Astrocyte of the cerebellum (primary cell): ENCODE measurements around the gene SCARF2.
"Not testable (repeated sequence)": the region's sequence is repeated elsewhere in the genome, so short reads cannot be mapped to it uniquely, and the experiment has no call there.

ENCODE experiments used
- DNase-seq: peaks from one replicate; pipeline ENCODE4 v3.0.0-alpha.2; 2011; ENCODE audit warnings: low read depth
- H3K4me3 ChIP-seq: 2 replicates; pipeline ENCODE4 v1.5.1; 2011; ENCODE audit warnings: mild to moderate bottlenecking, low read depth, low read length, moderate library complexity
- in situ Hi-C: cut with HindIII; loops from 2 replicates; pipeline ENCODE4 v1.10.0; 2017; ENCODE audit warnings: low sequenced_read_pairs
- TF ChIP-seq, protein P1 (sequence below): IDR thresholded peaks from 2 replicates; pipeline ENCODE4 v1.5.1; 2012; ENCODE audit warnings: low read length, low read depth, moderate library complexity, mild to moderate bottlenecking; ENCODE audit errors: missing control alignments

The SCARF2 gene

DNA sequence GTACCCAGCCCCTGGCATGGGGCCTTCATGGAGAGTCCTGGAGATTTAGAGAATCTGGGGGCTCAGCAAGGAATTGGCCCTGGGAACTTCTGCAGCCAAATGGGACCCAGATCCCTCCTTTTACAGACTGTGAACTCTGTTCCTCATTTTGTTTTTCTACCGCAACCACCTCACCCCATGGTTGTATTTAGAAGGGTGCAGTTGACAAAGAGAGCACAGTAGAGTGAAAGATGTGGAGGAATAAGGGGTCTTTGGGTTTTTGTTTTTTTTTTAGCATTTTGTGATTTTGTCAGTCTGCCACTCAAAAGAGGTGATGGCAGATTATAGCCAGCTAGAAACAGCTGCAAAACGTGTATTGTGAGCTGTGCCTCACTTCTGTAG lies 41.7 kb downstream of the SCARF2 start:
- TF ChIP-seq, protein P1, sequence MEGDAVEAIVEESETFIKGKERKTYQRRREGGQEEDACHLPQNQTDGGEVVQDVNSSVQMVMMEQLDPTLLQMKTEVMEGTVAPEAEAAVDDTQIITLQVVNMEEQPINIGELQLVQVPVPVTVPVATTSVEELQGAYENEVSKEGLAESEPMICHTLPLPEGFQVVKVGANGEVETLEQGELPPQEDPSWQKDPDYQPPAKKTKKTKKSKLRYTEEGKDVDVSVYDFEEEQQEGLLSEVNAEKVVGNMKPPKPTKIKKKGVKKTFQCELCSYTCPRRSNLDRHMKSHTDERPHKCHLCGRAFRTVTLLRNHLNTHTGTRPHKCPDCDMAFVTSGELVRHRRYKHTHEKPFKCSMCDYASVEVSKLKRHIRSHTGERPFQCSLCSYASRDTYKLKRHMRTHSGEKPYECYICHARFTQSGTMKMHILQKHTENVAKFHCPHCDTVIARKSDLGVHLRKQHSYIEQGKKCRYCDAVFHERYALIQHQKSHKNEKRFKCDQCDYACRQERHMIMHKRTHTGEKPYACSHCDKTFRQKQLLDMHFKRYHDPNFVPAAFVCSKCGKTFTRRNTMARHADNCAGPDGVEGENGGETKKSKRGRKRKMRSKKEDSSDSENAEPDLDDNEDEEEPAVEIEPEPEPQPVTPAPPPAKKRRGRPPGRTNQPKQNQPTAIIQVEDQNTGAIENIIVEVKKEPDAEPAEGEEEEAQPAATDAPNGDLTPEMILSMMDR: no peak
- H3K4me3 ChIP-seq: no peak overlapping the region
- in situ Hi-C loops: no loop called here
- no peak for DNase-seq

DNA sequence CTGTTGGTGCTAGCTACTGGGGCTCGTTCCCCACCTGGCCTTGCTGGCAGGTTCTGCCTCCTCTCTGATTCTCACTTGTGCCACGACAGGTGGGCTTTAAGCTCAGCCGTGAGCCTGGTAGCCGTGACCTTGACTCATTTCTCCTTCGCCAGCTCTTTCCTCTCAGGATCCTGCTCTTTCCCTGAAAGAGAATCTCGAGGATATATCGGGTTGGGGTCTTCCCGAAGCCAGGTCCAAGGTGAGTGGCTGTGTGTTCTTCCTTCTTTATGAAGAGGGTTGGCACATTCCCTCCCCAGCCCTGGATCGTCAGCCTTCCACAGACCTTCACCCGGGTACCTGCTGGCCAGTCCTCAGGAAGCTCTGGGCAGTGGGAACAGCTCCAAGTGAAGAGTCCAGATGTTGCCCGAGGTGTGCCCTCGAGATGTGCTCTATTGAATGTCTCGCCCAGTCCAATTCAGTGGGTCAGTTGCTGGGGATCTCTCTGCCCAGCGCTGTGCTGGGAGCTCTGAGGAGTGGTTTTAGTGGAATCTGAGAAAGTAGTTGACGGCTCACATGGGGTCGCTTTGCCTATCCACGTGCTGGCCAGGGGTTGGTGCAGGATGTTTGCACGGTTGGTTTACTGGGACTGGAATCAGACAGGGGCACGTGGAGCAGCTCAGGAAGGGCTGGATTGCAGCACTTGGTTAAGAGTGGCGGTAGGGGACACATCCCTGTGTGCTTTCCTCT lies 42.3 kb downstream of the SCARF2 start:
- DNase-seq: no peak
- in situ Hi-C loops: no loop called here
- TF ChIP-seq, protein P1: no peak
- peak overlapping the region; percentile 83 for H3K4me3 ChIP-seq

DNA sequence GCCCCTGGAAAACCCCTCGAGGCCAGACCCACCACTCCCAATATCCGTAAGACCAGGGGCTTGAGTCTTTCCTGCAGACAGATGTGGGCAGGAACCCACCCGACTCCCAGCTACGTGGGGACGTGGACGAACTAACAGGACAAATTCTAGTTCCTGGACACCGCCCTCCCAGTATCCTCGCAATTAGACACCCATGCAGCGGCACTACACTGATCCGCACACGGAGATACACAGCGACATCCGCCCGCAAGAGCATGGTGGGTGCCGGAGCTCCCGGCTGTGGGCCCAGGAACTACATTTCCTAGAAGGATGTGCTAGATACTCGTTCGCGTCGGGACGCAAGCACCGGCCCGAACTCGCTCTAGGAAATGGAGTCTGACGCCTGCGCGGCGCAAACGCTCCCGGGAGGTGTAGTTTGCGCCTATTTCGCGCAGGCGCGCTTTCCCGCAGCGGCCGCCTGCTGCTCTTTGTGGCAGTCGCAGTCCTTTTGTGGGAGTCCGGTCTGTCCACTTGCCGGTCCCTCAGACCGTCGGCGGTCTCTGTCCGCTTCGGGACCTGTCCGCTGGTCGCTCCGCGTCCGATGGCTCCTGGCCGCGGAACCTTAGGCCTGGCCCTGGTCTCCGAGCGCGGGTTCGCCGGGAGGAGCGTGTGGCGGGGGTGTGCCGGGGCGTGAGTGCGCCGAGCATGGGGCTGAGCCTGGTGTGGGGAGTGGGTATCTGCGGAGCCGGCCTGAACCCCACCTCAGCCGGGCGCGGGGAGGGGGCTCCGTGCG lies 43.7 kb downstream of the SCARF2 start, which contains the start of gene ZNF74:
Gene ZNF74, plus strand, starts transcription at position 447 of the 772 bp plus-strand sequence. CDS start 478 bp downstream, outside the sequence.
- peak within 1 kb of the TSS; percentile 83 for H3K4me3 ChIP-seq
- TF ChIP-seq, protein P1: no peak
- in situ Hi-C loops: no loop called here
- peak; percentile 58 for DNase-seq

DNA sequence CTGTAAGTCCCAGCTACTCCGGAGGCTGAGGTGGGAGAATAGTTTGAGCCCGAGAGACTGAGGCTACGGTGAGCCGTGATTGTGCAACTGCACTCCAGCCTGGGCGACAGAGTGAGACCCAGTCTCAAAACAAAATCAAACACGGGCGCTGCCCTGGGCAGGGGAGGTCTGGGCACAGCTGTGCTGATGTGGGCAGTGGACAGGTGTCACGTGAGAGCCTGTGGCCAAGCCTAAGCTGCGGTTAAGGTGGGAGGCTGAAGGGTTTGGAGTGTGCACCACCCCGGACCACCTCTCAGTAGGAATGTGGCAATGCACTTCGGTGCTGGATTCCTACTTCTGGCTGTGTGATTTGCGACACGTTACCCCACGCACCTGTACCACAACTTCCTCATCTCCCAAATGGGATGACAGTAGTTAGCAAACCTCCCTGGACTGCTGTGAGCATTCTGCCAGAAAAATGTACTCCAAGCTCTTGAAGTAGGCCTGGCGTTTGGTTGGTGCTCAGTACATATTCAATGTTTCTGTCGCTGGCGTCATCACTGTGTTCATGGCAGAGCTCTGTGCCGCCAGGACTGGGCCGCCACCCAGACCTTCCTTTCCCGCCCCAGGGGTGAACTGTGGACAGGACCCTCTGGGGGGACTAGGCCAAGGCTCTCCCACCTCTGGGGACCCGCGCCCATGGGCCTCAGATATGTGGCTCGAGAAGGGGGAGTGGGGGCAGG lies 44.5 kb downstream of the SCARF2 start:
- in situ Hi-C loops: no loop called here
- DNase-seq: no peak
- TF ChIP-seq, protein P1: no peak
- peak overlapping the region; percentile 83 for H3K4me3 ChIP-seq

DNA sequence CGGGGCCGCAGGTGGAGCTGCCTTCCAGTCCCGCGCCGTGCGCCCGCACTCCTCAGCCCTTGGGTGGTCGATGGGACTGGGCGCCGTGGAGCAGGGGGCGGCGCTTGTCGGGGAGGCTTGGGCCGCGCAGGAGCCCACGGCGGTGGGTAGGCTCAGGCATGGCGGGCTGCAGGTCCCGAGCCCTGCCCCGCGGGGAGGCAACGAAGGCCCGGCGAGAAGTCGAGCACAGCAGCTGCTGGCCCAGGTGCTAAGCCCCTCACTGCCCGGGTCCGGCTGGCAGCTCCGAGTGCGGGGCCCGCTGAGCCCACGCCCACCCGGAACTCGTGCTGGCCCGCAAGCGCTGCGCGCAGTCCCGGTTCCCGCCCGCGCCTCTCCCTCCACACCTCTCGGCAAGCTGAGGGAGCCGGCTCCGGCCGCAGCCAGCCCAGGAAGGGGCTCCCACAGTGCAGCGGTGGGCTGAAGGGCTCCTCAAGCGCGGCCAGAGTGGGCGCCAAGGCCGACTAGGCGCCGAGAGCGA lies 45.2 kb downstream of the SCARF2 start:
- in situ Hi-C loops, H3K4me3 ChIP-seq: not testable (repeated sequence)

DNA sequence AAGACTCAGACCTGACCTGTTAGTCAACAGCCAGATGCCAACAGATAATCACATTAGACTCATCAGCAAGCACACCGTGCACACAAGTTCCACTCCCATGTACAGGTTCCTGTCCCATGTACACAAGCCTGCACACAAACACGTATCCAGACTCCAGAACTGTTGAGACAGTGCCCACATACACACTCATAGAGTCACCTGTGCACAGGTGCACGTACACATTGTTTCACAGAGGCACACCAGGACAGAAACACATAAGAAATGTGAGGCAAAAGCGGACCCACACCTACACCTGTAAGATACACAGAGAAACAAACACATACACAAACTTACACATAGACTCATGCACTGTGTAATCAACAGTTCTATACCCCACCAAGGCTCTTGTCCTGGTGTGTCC lies 46.4 kb downstream of the SCARF2 start:
- no peak overlapping the region for H3K4me3 ChIP-seq
- TF ChIP-seq, protein P1: no peak
- no peak for DNase-seq
- in situ Hi-C loops: no loop called here

More for the DNA sequence above, 45.2 kb downstream of the SCARF2 start:
- DNase-seq: not testable (repeated sequence)
